ENCODE results near the gene PRKAG2. TPM values are rescaled to one million over a fixed set of nuclear protein-coding genes. Genes with fewer than 3 reads are reported as not detected.
"Not testable (repeated sequence)": the region's sequence is repeated elsewhere in the genome, so short reads cannot be mapped to it uniquely, and the experiment has no call there.

The PRKAG2 gene
- total RNA-seq, 1 experiment from 2014 or later = 9.4 TPM

DNA sequence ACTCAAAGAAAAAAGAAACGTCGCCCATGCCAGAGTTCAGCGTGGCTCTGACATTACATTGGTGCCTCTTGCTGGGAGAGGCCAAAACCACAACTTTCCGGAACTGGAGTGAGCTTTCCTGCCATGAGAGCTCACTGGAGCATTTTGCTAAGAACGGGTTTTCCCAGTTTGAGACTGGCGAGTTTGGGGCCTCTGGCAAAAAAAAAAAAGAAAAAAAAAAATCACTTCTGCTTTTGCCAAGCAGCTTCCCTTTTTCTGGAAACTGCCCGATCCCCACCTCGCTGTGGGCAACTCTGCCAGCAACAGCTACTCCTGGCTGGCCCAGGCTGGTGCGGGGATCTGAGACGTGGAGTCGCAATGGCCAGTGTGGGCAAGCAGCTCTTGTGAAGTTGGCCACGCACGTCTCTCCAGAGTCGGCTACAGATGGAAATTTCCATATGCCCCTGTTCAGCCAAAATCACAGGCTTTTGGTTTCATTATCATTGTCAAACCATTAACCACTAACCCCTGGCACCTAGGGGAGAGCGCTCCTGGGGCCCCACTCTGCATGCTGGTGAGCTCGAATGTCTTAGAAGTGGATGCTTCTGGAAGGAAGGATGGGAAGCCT, 25.7 kb downstream of the PRKAG2 start:
- DNase-seq (ENCODE audit: low read depth) = peak; percentile 57

DNA sequence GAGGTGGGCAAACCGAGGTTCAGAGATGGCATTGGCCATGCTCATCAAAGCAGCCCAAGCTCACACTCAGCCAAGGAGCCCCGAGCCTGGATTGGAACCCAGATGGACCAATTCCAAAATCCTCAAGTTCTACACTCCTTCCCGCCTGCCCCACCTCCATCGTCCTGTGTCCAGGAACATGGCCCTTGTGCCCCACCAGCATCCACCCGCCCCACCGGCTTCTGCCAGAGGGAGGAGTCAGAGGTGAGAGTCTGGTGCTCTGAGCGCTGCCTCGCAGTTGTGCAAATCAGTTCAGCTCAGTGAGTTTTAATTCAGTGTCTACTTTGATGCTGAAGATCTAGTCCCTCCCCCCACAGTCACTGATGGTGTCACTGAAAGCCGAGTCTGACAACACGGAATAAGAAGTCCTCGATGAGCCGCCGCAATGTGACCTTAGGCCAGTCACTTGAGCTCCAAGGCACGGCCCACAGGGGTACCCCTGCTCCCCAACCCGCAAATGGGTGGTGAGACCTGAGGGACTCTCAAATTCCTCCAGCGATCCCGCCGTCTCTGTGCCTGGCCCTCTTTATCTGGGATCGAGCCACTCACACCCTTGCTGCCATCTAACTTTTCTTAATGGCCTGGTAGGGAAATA, 26.3 kb downstream of the PRKAG2 start:
- DNase-seq (ENCODE audit: low read depth) = no peak

DNA sequence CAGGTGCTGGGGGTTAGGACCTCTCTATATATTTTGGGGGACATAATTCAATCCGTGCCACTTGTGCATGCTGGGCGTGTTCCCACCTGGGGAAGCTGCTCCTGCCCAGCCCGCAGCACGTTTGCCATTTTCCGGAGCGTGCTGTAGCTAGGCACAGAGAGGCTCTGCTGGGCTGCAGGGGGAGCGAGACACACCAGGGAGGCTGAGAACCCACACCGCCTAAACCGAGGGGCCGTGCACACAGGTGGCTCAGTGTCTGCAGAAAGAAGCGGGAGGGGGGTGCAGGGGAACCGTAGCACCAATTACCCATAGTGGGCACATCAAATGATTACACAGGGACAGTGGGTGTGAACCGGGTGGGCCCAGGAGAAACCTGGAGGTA, 27.0 kb downstream of the PRKAG2 start:
- no peak for DNase-seq (ENCODE audit: low read depth)

DNA sequence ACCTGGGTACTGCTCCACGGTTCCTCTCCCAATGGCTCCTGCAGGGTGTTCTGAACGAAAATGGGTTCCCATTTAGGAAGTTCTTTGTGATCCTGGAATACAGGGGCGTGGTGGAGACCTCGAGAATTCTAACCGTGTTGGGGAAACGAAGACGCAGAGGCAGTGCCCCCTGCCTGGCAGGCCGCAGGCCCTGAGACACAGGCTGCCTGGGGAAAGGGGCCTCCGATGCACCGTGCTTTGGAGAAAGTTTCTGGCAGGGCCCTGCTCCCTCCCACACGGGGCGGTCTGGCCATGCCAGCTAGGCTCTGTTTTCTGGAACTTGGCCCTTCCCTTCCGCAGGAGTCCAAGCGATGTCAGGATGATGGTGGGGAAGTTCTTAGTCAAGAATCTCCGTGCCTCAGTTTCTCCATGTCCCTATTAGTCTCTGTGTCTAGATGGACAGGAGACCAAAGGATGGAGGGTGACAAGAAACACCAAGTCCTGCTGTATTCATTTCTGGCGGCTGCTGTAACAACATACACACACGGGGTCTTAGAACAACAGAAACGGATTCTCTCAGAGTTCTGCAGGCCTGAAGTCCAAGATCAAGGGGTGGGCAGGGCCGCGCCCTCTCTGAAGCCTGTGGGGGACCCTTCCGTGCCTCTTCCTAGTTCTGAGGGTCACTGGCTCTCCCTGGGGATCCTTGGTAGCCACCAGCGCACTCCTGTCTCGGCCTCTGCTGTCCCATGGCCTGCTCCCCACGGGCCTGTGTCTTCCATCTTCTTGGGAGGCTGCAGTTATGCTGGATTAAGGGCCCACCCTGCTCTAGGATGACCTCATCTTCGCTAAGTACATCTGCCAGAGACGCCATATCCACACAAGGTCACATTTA, 27.7 kb downstream of the PRKAG2 start:
- DNase-seq (ENCODE audit: low read depth) = no peak

- DNase-seq (ENCODE audit: low read depth) = no peak
Observed at GRCh38 chr7:151847681-151848081, 29.2 kb downstream of the PRKAG2 start.

DNA sequence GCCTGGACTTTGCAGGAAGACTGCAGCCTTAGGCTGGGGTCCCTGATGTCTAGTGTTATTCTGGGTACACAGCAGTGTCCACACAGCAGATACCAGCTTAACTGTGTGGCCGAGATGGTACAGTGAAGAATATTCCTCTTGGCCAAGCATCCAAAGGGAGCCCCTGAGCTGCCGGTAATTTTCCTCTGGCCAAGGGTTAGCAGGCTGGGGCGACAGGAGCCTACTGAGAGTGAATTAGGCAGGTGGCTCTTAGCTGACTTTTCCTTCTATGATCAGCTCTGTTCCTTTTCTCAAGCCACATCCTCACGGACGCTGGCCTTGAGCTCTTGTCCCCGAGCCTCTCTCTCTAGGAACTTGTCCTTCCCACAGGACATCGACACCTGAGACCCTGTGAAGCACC, 29.8 kb downstream of the PRKAG2 start:
- DNase-seq (ENCODE audit: low read depth) = no peak

DNA sequence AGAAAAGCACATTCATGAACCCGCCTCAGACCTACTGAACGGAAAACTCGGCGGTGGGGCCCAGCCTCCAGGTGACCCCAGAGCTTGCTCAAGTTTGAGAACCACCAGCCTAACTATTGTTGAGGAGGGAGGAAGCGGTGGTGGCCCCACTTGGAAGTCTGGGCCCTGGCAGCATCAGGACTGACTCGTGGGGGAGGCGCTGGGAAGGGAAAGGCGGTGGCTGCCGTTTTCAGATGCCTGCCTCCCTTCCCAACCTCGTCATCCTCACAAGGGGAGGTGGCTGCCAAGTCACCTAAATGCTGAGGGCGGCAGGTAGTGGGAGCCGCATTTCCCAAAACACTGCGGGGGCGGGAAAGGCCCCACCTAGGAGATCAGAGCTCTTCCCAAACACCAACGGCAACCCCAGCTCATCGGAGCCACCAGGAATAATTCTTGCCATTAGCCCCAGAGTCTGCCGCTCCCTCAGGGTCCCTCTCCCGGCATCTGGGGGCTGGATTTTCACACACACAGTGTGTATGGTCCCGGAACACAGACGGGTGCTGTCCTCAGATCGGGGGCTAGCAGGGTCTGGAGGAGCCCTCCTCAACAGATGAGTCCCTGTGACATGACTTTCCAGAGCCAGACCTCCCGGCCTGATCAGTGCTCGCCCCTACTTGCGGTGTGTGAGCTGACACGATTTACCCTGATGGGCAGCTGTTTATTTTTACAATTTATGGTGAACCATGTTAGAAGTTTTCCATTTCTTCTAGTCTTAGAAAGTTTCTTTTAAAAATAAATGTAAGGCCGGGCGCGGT, 31.3 kb downstream of the PRKAG2 start:
- no peak for DNase-seq (ENCODE audit: low read depth)

DNA sequence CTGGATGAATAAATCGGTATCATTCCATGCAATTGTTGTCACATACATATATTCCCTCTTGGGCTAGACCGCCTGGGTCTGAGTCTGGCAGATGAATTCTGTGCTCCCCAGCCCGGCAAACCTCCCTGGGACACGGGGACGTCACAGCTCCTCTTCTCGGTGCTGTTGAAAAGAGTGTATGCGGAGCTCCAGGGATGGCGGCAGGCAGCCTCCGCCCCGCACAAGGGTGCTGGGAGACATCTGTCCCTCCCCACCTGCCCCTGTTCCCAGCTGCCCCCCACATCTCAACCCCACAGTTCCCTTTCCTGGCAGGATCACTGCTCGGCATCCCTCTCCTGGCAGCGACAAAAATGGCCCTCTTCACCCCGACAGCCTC, 32.1 kb downstream of the PRKAG2 start:
- no peak for DNase-seq (ENCODE audit: low read depth)

DNA sequence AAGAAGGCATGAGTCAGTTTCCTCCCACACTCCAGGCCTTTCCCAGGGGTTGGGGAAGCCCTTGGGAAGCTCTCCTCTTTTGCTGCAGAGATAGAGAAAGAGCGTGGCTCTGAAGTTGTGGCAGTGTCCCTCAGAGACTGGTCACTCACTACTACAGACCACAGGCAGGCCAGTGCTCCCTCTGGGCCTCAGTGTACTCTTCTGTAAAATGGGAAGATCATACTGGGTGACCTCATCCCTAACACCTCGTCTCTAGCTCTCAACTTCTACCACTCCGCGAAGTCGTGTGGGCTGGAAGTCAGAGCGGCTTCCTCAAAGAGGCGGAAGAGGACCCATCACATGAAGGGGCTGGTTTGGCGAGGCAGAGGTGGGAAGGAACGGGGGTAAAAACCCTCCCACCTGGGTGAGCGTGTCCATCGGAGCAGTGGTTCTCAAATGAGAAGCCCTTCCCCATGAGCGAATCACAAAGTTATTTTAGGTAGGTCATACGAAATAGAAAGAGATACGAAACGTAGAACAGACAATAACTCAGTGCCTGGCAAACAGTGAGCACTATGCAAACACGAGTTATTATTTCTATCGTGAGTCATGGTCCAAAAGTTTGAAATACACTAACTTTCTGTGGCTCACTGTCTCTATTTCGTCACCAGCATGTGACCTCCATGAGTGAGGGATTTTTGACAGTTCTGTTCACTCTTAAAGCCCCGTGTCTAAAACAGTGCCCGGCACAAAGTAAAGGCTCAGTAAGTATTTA, 32.7 kb downstream of the PRKAG2 start:
- peak; percentile 53 for DNase-seq (ENCODE audit: low read depth)

GRCh38 chr7:151843181-151843580, 33.7 kb downstream of the PRKAG2 start:
- DNase-seq (ENCODE audit: low read depth) = no peak

- not testable (repeated sequence) for DNase-seq (ENCODE audit: low read depth)
Observed at GRCh38 chr7:151841395-151842051, 35.4 kb downstream of the PRKAG2 start.

DNA sequence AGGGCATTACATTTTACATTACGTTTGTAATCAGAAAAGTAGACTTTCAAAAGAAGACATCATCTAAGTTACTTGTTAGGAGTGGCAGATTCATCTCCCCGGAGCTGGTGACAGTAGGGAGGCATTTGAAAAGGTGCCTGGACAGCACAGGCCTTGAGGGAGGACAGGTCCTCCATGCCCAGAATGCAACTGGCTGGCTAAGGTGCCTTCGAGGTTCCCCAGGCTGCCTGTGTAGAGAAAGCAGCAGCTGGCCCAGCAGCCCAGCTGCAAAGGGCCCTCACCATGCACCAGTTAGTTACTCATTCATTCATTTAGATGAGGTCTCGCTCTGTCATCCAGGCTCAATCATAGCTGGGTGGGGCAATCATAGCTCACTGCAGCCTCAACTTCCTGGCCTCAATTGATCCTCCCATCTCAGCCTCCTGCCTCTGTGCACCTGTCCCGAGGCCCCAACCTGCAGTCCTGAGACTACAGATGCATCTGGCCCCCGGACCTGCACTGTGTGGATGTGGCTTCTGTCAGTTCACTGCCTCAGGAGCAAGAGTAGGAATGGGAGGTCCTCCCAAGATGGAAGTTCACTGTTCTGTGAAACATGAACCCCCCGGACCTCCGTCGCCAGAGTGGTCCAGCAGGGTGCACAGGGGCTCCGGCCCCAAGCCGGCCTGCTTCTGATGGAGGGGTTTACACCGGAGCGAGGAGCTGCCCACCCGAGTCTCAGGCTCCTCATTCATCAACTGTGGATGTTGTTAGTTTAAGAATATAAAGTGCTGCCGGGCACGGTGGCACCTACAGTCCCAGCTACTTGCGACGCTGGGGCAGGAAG, 36.6 kb downstream of the PRKAG2 start:
- DNase-seq (ENCODE audit: low read depth) = no peak

DNA sequence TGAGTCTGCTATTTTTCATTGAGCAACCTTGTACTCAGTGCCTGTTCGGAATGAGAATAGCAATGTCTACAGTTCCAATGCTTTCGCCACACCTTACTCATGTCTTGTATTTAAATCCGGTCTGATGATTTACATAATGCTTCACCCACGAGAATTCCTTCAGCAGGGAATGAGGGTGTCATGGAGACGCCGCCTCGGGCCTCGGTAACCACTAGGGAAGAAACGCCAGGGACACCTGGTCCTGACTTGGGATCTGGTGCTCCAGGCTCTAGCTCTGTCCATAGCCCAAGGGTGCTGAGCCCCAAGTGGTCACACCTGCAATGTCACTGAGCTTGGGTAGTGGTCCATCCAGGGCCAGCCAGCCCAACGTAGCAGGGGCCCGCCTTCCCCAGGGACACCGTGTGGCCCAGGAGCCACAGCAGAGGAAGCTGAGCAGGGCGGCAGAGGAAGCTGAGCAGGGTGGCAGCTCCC, 37.4 kb downstream of the PRKAG2 start:
- DNase-seq (ENCODE audit: low read depth) = no peak

DNA sequence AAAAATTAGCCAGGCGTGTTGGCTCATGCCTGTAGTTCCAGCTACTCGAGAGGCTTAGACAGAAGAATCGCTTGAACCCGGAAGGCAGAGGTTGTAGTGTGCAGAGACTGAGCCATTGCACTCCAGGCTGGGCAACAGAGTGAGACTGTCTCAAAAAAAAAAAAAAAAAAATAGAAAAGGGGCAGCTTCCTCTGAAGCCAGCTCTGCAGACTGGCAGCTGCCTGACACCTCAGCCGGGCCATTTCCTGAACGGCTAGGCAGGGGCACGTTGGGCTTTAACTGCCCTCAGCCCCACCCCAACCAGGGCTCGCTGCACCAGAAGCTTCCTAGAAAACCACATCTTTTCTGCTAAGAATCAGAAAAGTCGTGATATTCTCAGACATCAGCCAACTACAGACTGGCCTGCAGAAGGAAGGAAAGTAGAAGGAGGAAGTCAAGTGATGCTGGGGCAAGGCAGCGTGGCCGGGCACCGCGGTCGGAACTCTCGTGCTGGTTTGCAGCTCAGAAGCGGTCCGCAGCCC, 38.0 kb downstream of the PRKAG2 start:
- DNase-seq (ENCODE audit: low read depth) = no peak

DNA sequence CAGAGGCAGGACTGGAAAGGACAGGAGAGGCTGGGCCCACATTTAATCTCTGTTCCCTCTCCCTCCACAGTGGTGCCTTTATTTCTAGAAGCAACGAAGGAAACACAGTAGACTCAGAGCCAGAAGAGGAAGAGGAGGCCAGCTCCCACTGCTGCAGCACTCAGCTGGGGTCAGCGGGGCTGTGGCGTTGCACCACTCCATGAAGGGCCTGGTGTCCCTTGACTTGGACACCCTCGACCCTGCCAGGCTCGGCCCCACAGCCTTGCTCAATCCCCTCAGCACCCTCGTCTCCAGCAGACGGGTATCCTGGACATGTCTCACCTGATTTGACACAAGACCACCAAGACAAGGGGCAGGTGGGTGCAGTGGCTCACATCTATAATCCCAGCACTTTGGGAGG, 38.8 kb downstream of the PRKAG2 start:
- DNase-seq (ENCODE audit: low read depth) = no peak

- DNase-seq (ENCODE audit: low read depth) = no peak
Observed at GRCh38 chr7:151837285-151838042, 39.5 kb downstream of the PRKAG2 start.

- DNase-seq (ENCODE audit: low read depth) = no peak
Observed at GRCh38 chr7:151836927-151837205, 40.0 kb downstream of the PRKAG2 start.

GRCh38 chr7:151836191-151836926, 40.6 kb downstream of the PRKAG2 start:
- no peak for DNase-seq (ENCODE audit: low read depth)
